Neural progenitor cell (in vitro differentiated cells): ENCODE data around the gene SPATA31C1. TPM values are rescaled to one million over a fixed set of nuclear protein-coding genes. Genes with fewer than 3 reads are reported as not detected.

ENCODE experiments used
- DNase-seq: peaks from one replicate; pipeline ENCODE4 v3.0.0-alpha.2; 2016; ENCODE audit warnings: low spot score
- H2AFZ ChIP-seq: fragments of 200-600 bp; sonication (generic); replicated peaks from 2 replicates; pipeline ENCODE4 v1.6.1; 2016; ENCODE audit warnings: antibody characterized with exemption
- H3F3A ChIP-seq: fragments of 200-600 bp; sonication (generic); 2 replicates; pipeline ENCODE4 v1.6.1; 2016; ENCODE audit warnings: antibody characterized with exemption, low read depth
- H3K27ac ChIP-seq: fragments of 200-600 bp; sonication (generic); 2 replicates; pipeline ENCODE4 v1.5.1; 2016; ENCODE audit warnings: mild to moderate bottlenecking
- H3K27me3 ChIP-seq: fragments of 200-600 bp; sonication (generic); 2 replicates; pipeline ENCODE4 v1.6.1; 2016; ENCODE audit warnings: mild to moderate bottlenecking, moderate library complexity
- H3K36me3 ChIP-seq: fragments of 200-600 bp; sonication (generic); 2 replicates; pipeline ENCODE4 v1.5.1; 2016
- H3K4me1 ChIP-seq: fragments of 200-600 bp; sonication (generic); 2 replicates; pipeline ENCODE4 v1.6.1; 2016; ENCODE audit warnings: mixed run types
- H3K4me2 ChIP-seq: fragments of 200-600 bp; sonication (generic); 2 replicates; pipeline ENCODE4 v1.6.1; 2016
- H3K4me3 ChIP-seq: fragments of 200-600 bp; sonication (generic); 2 replicates; pipeline ENCODE4 v1.5.1; 2016
- H3K79me2 ChIP-seq: fragments of 200-600 bp; sonication (generic); 2 replicates; pipeline ENCODE4 v1.6.1; 2016; ENCODE audit warnings: low read depth
- H3K9ac ChIP-seq: fragments of 200-600 bp; sonication (generic); 2 replicates; pipeline ENCODE4 v1.6.1; 2016
- H3K9me3 ChIP-seq: fragments of 200-600 bp; sonication (generic); 2 replicates; pipeline ENCODE4 v1.5.1; 2016; ENCODE audit warnings: low read depth
- H4K20me1 ChIP-seq: fragments of 200-600 bp; sonication (generic); 2 replicates; pipeline ENCODE4 v1.6.1; 2016; ENCODE audit warnings: low read depth
- H3K27ac Mint-ChIP-seq: 3 replicates; pipeline ENCODE4 v1.8.0; 2021; ENCODE audit warnings: mixed read lengths
- H3K27me3 Mint-ChIP-seq: 2 replicates; pipeline ENCODE4 v1.8.0; 2022; ENCODE audit warnings: low read depth, mild to moderate bottlenecking, inconsistent platforms, moderate library complexity, mixed read lengths; ENCODE audit not compliant: insufficient read depth
- H3K36me3 Mint-ChIP-seq: 3 replicates; pipeline ENCODE4 v1.8.0; 2021; ENCODE audit warnings: mixed read lengths
- H3K4me1 Mint-ChIP-seq: 3 replicates; pipeline ENCODE4 v1.8.0; 2021; ENCODE audit warnings: mixed read lengths
- H3K4me3 Mint-ChIP-seq: 3 replicates; pipeline ENCODE4 v1.8.0; 2021; ENCODE audit warnings: mild to moderate bottlenecking, moderate library complexity, mixed read lengths
- H3K9me3 Mint-ChIP-seq: 3 replicates; pipeline ENCODE4 v1.8.0; 2020; ENCODE audit warnings: mixed read lengths
- CTCF ChIP-seq: fragments of 200-600 bp; sonication (generic); IDR thresholded peaks from 2 replicates; pipeline ENCODE4 v1.5.1; 2017; ENCODE audit warnings: antibody characterized with exemption, mild to moderate bottlenecking
- EZH2 ChIP-seq: fragments of 200-600 bp; sonication (generic); IDR thresholded peaks from 2 replicates; pipeline ENCODE4 v1.6.1; 2017; ENCODE audit warnings: antibody characterized with exemption, mild to moderate bottlenecking, moderate library complexity
- EZH2phosphoT487 ChIP-seq: fragments of 200-600 bp; sonication (generic); IDR thresholded peaks from 2 replicates; pipeline ENCODE4 v1.6.1; 2017; ENCODE audit warnings: antibody characterized with exemption
- total RNA-seq: library from RNA; depleted of rRNA; stranded (reverse); fragments of >200 nt; gene quantifications from 2 replicates; pipeline ENCODE4 v1.2.3, GENCODE V29; 2015; ENCODE audit warnings: low replicate concordance

The SPATA31C1 gene
- total RNA-seq, 1 donor from 2014 or later, result not detected

GRCh38 chr9:87874304-87874623, 43.5 kb upstream of the SPATA31C1 start:
- Histone ChIP-seq H3K9me3 (no peaks in the 10 kb centered on the region), H3F3A (no peaks in the 10 kb centered on the region), H3K79me2 (no peaks in the 10 kb centered on the region), H3K4me1 (no peaks in the 10 kb centered on the region), H3K4me3 (no peak overlapping the region), H2AFZ (no peak overlapping the region), H3K27me3 (no peaks in the 10 kb centered on the region), H3K36me3 (no peaks in the 10 kb centered on the region), H3K9ac (no peak overlapping the region), H3K4me2 (no peak overlapping the region), H3K27ac (no peak overlapping the region), H4K20me1 (no peaks in the 10 kb centered on the region)
- Mint-ChIP-seq H3K4me1 (peaks cover 14% of the 10 kb centered on the region), H3K27me3 (peaks cover 17% of the 10 kb centered on the region), H3K4me3 (no peak overlapping the region), H3K27ac (no peak overlapping the region), H3K36me3 (no peaks in the 10 kb centered on the region), H3K9me3 (peaks cover 9% of the 10 kb centered on the region)
- DNase-seq, result no peak
- no peak for TF ChIP-seq EZH2phosphoT487
- TF ChIP-seq EZH2, result no peak

- no peaks in the 10 kb centered on the region for H3K4me1 ChIP-seq
- H3K4me2 ChIP-seq, result no peak overlapping the region
These were observed 42.7 kb upstream of the SPATA31C1 start for GRCh38 chr9:87875060-87875459.

GRCh38 chr9:87875831-87876545, 41.8 kb upstream of the SPATA31C1 start:
- no peak overlapping the region for H3K4me2 ChIP-seq
- H3K4me1 ChIP-seq, result no peaks in the 10 kb centered on the region
- no peak overlapping the region for H3K4me3 ChIP-seq
- H3K79me2 ChIP-seq, result no peaks in the 10 kb centered on the region
- Mint-ChIP-seq H3K4me1 (peaks cover 14% of the 10 kb centered on the region), H3K4me3 (no peak overlapping the region), H3K9me3 (peaks cover 4% of the 10 kb centered on the region), H3K36me3 (no peaks in the 10 kb centered on the region), H3K27me3 (peaks cover 14% of the 10 kb centered on the region), H3K27ac (no peak overlapping the region)
- H3K9me3 ChIP-seq, result no peaks in the 10 kb centered on the region
- no peak for TF ChIP-seq EZH2
- no peak for TF ChIP-seq EZH2phosphoT487
- TF ChIP-seq CTCF, result no peak
- no peak overlapping the region for H3K9ac ChIP-seq
- DNase-seq, result peak; percentile 16
- no peaks in the 10 kb centered on the region for H3K36me3 ChIP-seq
- no peak overlapping the region for H3K27ac ChIP-seq
- no peaks in the 10 kb centered on the region for H3F3A ChIP-seq
- H3K27me3 ChIP-seq, result no peaks in the 10 kb centered on the region
- no peak overlapping the region for H2AFZ ChIP-seq
- H4K20me1 ChIP-seq, result no peaks in the 10 kb centered on the region

More at GRCh38 chr9:87875060-87875459, 42.7 kb upstream of the SPATA31C1 start:
- H3K4me3 ChIP-seq, result no peak overlapping the region
- H3K9me3 ChIP-seq, result no peaks in the 10 kb centered on the region
- no peaks in the 10 kb centered on the region for H4K20me1 ChIP-seq
- TF ChIP-seq EZH2phosphoT487 (no peak), CTCF (no peak), EZH2 (no peak)
- H3K79me2 ChIP-seq, result no peaks in the 10 kb centered on the region
- H3K4me1 Mint-ChIP-seq, result peaks cover 14% of the 10 kb centered on the region
- no peaks in the 10 kb centered on the region for H3F3A ChIP-seq
- no peaks in the 10 kb centered on the region for H3K36me3 Mint-ChIP-seq
- peaks cover 13% of the 10 kb centered on the region for H3K27me3 Mint-ChIP-seq
- H3K27ac Mint-ChIP-seq, result no peak overlapping the region
- no peak overlapping the region for H3K9ac ChIP-seq
- H3K36me3 ChIP-seq, result no peaks in the 10 kb centered on the region
- no peak overlapping the region for H2AFZ ChIP-seq
- H3K27me3 ChIP-seq, result no peaks in the 10 kb centered on the region
- H3K9me3 Mint-ChIP-seq, result peaks cover 4% of the 10 kb centered on the region
- no peak for DNase-seq
- H3K27ac ChIP-seq, result no peak overlapping the region
- no peak overlapping the region for H3K4me3 Mint-ChIP-seq

- no peaks in the 10 kb centered on the region for H4K20me1 ChIP-seq
- TF ChIP-seq EZH2phosphoT487 (no peak), EZH2 (no peak), CTCF (no peak)
- peaks cover 15% of the 10 kb centered on the region for H3K27me3 Mint-ChIP-seq
- no peak overlapping the region for H3K9ac ChIP-seq
- H3K4me3 Mint-ChIP-seq, result no peak overlapping the region
- H3F3A ChIP-seq, result no peaks in the 10 kb centered on the region
- H3K4me3 ChIP-seq, result no peak overlapping the region
- H3K9me3 Mint-ChIP-seq, result peaks cover 4% of the 10 kb centered on the region
- H3K36me3 ChIP-seq, result no peaks in the 10 kb centered on the region
- H3K9me3 ChIP-seq, result no peaks in the 10 kb centered on the region
- H3K79me2 ChIP-seq, result no peaks in the 10 kb centered on the region
- DNase-seq, result no peak
- H3K4me1 Mint-ChIP-seq, result peaks cover 13% of the 10 kb centered on the region
- H2AFZ ChIP-seq, result no peak overlapping the region
- no peaks in the 10 kb centered on the region for H3K36me3 Mint-ChIP-seq
- H3K27ac Mint-ChIP-seq, result no peak overlapping the region
- no peaks in the 10 kb centered on the region for H3K27me3 ChIP-seq
- no peaks in the 10 kb centered on the region for H3K4me1 ChIP-seq
- no peak overlapping the region for H3K27ac ChIP-seq
- H3K4me2 ChIP-seq, result no peak overlapping the region
These were observed 41.1 kb upstream of the SPATA31C1 start for GRCh38 chr9:87876708-87877107.
